H1 (cell line): ENCODE measurements around the gene RAB26.

Experiments used
- BACH1 ChIP-seq: IDR thresholded peaks from 2 replicates; pipeline ENCODE4 v1.6.1; 2012; ENCODE audit warnings: low read length, improper control_type of control experiment
- EP300 ChIP-seq, 2 experiments: IDR thresholded peaks; 1 replicate in 1 of 2; 2 replicates in 1 of 2; pipeline ENCODE4 v1.6.1; 2011 to 2012; ENCODE audit warnings: low read depth in 2 of 2, low read length in 2 of 2, mild to moderate bottlenecking in 2 of 2, borderline replicate concordance in 1 of 2, inconsistent platforms in 1 of 2, moderate library complexity in 1 of 2
- EZH2 ChIP-seq: fragments of 200-600 bp; sonication (generic); IDR thresholded peaks from 2 replicates; pipeline ENCODE4 v1.7.1; 2012; ENCODE audit warnings: low read depth, mild to moderate bottlenecking, moderate library complexity, low read length, inconsistent platforms; ENCODE audit not compliant: severe bottlenecking
- PHF8 ChIP-seq: fragments of 200-600 bp; sonication (generic); conservative IDR thresholded peaks from 2 replicates; pipeline ENCODE4 v1.7.1; 2012; ENCODE audit warnings: low read depth, mild to moderate bottlenecking, inconsistent platforms, low read length, moderate library complexity
- POLR2AphosphoS5 ChIP-seq: IDR thresholded peaks from 2 replicates; pipeline ENCODE4 v1.6.1; 2011; ENCODE audit warnings: low read depth, low read length
- USF2 ChIP-seq: IDR thresholded peaks from 2 replicates; pipeline ENCODE4 v1.6.1; 2011; ENCODE audit warnings: low read length, improper control_type of control experiment
- TF ChIP-seq, protein P1 (sequence below), 3 experiments: IDR thresholded peaks; 1 replicate in 2 of 3; 2 replicates in 1 of 3; pipeline versions ENCODE4 v1.5.1 to v1.6.1; 2011; ENCODE audit warnings: low read length in 3 of 3, mild to moderate bottlenecking in 3 of 3, inconsistent platforms in 2 of 3, low read depth in 1 of 3, moderate library complexity in 1 of 3; ENCODE audit not compliant: insufficient read depth in 1 of 3; ENCODE audit errors: control extremely low read depth in 1 of 3

DNA sequence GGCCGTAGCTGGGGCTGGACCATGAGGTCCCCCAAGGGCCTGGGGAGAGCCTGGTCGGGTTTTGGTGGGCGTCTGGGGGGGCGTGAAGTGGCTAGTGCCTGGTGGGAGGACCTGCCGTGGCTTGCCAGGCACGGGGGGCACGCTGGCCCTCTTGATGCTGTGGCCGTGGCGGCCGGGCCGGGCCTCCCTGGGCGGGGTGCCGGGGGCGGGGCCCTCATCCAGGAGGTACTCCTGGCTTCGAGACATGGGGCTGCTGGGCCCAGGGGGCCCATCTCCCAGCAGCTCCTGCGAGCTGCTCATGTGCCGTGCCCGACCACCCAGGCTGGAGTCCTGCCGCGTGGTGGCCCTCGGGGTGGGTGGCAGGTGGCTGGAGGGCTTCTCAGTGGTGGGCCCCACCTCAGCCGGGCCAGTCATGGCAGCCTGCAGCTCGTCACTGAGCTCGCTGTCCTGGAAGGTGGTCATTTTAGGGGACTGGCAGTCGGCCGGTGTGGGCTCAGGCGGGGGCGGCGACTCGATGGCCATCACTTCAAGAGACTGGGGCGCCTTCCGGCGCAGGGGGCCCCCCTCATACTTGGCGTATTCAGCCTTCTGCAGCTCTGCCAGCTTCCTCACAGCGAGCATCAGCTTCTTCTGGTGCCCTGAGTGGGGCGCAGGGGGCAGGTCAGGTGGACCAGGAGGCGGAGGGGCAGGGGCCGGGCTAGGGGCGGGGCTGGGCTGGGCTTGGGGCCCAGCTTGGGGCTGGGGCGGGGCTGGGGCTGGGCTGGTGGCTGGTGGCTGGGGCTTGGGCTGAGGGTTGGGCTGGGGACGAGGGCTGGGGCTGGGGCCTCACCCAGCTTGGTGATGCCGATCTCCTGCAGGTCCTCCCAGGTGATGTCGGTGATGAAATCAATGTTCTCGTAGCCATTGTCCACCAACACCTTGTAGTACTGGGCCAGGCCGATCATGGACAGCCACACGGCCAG, 32.8 kb downstream of the RAB26 start:
- TF ChIP-seq BACH1 = no peak
- no peak for TF ChIP-seq POLR2AphosphoS5
- no peak for TF ChIP-seq USF2
- TF ChIP-seq, protein P1, sequence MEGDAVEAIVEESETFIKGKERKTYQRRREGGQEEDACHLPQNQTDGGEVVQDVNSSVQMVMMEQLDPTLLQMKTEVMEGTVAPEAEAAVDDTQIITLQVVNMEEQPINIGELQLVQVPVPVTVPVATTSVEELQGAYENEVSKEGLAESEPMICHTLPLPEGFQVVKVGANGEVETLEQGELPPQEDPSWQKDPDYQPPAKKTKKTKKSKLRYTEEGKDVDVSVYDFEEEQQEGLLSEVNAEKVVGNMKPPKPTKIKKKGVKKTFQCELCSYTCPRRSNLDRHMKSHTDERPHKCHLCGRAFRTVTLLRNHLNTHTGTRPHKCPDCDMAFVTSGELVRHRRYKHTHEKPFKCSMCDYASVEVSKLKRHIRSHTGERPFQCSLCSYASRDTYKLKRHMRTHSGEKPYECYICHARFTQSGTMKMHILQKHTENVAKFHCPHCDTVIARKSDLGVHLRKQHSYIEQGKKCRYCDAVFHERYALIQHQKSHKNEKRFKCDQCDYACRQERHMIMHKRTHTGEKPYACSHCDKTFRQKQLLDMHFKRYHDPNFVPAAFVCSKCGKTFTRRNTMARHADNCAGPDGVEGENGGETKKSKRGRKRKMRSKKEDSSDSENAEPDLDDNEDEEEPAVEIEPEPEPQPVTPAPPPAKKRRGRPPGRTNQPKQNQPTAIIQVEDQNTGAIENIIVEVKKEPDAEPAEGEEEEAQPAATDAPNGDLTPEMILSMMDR (IDR thresholded peaks at IDR 0.05; ENCODE audit: control extremely low read depth in 1 of 3, insufficient read depth in 1 of 3, low read depth in 1 of 3, low read length in 3 of 3) = no peak
- TF ChIP-seq EP300 (IDR thresholded peaks at IDR 0.05; ENCODE audit: borderline replicate concordance in 1 of 2, low read depth in 2 of 2, low read length in 2 of 2) = no peak
- TF ChIP-seq EZH2 = no peak
- TF ChIP-seq PHF8 = no peak
